Lower leg skin (tissue), 4 donors: ENCODE data around the gene TENT4A. TPM values are rescaled to one million over a fixed set of nuclear protein-coding genes. Genes with fewer than 3 reads are reported as not detected.

Experiments
- DNase-seq, 2 donors: peaks; one replicate each; pipeline ENCODE4 v3.0.0-alpha.2; 2019; ENCODE audit warnings: low spot score in 2 of 2
- H3K4me3 ChIP-seq: fragments of 200-600 bp; sonication (generic); 2 replicates; pipeline ENCODE4 v1.5.1; 2017; ENCODE audit warnings: mild to moderate bottlenecking, low read depth; ENCODE audit not compliant: poor library complexity, severe bottlenecking
- POLR2A ChIP-seq, 2 donors: fragments of 450-650 bp; IDR thresholded peaks; one replicate each; pipeline ENCODE4 v1.6.1; 2016 to 2017; ENCODE audit warnings: antibody characterized with exemption in 2 of 2, mild to moderate bottlenecking in 1 of 2, moderate library complexity in 1 of 2
- WGBS, 2 donors: methylation state at CpG; one replicate each; pipeline ENCODE4 v1.1.5; 2018; 5-methylcytosine and 5-hydroxymethylcytosine counted together
- intact Hi-C: fragments of 100-400 bp; cut with DNase I; formaldehyde crosslinking; loops from one replicate; pipeline ENCODE4 v1.15.0; 2023; ENCODE audit warnings: low total_unique reads
- total RNA-seq, 4 donors: library from RNA; depleted of rRNA; stranded (reverse); fragments of >200 nt; gene quantifications; one replicate each; pipeline ENCODE4 v1.1.0, GENCODE V29; 2016
- TF ChIP-seq, protein P1 (sequence below), 3 donors: fragments of 450-650 bp; IDR thresholded peaks; one replicate each; pipeline ENCODE4 v1.5.1; 2016; ENCODE audit warnings: antibody characterized with exemption in 3 of 3, mild to moderate bottlenecking in 3 of 3, moderate library complexity in 2 of 3

TENT4A gene
- total RNA-seq, 4 donors from 2014 or later = 12.9 to 51.6 (median 21.6) TPM

DNA sequence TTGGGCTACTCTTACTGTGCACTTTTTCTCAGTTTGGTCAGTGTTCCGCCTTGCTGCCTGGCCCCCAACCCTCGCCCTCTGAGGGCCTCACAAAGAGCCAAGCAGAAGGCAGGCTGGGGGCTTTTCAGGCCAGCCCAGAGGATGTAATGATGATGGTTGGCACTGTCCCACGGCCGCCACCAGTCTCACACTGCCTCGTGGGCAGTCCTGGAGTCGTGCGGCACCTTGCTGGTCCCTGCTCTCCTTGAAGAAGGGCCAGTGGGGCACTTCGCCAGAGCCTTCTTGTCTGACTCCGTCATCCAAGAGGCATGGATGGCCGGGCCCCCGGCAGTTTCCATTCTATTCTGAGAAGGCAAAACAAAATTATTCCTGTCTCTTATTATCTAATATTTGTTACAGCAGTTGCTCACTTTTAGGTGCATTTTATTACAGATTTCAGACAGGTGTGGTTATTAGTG is 21.0 kb downstream of the TENT4A start:
- DNase-seq = no peak
- no peak for TF ChIP-seq POLR2A (IDR thresholded peaks at IDR 0.05)
- TF ChIP-seq, protein P1, sequence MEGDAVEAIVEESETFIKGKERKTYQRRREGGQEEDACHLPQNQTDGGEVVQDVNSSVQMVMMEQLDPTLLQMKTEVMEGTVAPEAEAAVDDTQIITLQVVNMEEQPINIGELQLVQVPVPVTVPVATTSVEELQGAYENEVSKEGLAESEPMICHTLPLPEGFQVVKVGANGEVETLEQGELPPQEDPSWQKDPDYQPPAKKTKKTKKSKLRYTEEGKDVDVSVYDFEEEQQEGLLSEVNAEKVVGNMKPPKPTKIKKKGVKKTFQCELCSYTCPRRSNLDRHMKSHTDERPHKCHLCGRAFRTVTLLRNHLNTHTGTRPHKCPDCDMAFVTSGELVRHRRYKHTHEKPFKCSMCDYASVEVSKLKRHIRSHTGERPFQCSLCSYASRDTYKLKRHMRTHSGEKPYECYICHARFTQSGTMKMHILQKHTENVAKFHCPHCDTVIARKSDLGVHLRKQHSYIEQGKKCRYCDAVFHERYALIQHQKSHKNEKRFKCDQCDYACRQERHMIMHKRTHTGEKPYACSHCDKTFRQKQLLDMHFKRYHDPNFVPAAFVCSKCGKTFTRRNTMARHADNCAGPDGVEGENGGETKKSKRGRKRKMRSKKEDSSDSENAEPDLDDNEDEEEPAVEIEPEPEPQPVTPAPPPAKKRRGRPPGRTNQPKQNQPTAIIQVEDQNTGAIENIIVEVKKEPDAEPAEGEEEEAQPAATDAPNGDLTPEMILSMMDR (IDR thresholded peaks at IDR 0.05) = no peak
- intact Hi-C loops = no loop called here
- no peak overlapping the region for H3K4me3 ChIP-seq
- 62 to 66% methylated on average over 11 of the region's 11 CpGs for WGBS, 2 donors

- TF ChIP-seq, protein P1 (IDR thresholded peaks at IDR 0.05) = no peak
- TF ChIP-seq POLR2A (IDR thresholded peaks at IDR 0.05) = no peak
- WGBS, 2 donors = 79 to 86% methylated on average over 5 of the region's 5 CpGs
- no peak for DNase-seq
Observed at GRCh38 chr5:6734781-6735180, 21.5 kb downstream of the TENT4A start.

GRCh38 chr5:6736106-6736505 is 22.9 kb downstream of the TENT4A start:
- DNase-seq = no peak
- no peak for TF ChIP-seq POLR2A (IDR thresholded peaks at IDR 0.05)
- TF ChIP-seq, protein P1 (IDR thresholded peaks at IDR 0.05) = no peak
- H3K4me3 ChIP-seq = no peak overlapping the region
- 91 to 92% methylated on average over 7 of the region's 7 CpGs for WGBS, 2 donors
- intact Hi-C loops = no loop called here

More at GRCh38 chr5:6734781-6735180, 21.5 kb downstream of the TENT4A start:
- no peak overlapping the region for H3K4me3 ChIP-seq
- intact Hi-C loops = no loop called here

DNA sequence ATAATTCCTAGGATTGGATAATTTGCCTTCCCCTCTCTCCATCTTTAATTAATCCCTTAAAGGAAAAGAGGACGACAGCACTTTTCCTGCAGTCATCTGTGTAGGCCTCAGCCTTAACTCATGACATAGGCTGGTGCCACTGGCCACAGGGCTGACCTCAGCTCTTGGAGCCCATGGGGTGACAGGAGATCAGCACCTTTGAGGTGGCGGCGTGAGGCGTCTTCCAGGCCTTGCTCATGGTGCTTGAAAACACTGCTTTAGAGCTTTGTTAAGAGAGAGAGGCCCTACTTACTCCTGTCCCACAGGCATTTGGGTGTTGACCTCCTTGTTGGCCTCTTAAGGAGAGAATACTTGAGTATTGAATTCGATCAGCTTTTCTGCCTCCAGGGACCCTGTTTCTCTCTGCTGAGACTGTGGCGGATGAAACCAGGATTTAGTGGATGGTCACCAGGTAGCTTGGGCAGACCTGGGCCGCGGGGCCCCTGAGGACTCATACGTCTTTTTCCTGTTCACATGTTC is 23.4 kb downstream of the TENT4A start:
- no peak overlapping the region for H3K4me3 ChIP-seq
- TF ChIP-seq POLR2A (IDR thresholded peaks at IDR 0.05) = no peak
- TF ChIP-seq, protein P1 (IDR thresholded peaks at IDR 0.05) = no peak
- no peak for DNase-seq
- intact Hi-C loops = no loop called here
- WGBS, 2 donors = 92 to 96% methylated on average over 9 of the region's 9 CpGs

GRCh38 chr5:6737043-6737941 is 24.1 kb downstream of the TENT4A start:
- 91 to 93% methylated on average over 24 of the region's 24 CpGs for WGBS, 2 donors
- TF ChIP-seq POLR2A (IDR thresholded peaks at IDR 0.05) = no peak
- TF ChIP-seq, protein P1 (IDR thresholded peaks at IDR 0.05) = no peak
- DNase-seq = no peak
- no peak overlapping the region for H3K4me3 ChIP-seq
- intact Hi-C loops = no loop called here
